Tibial artery (tissue), 4 donors: ENCODE data around the gene RSKR.

Experiments used
- DNase-seq, 2 donors: peaks; one replicate each; pipeline ENCODE4 v3.0.0-alpha.2; 2019
- H3K27ac ChIP-seq, 2 donors: fragments of 200-600 bp; sonication (generic) in 1 of 2; 1 replicate in 1 of 2; 2 replicates in 1 of 2; pipeline ENCODE4 v1.5.1; 2018 to 2019; ENCODE audit warnings: mild to moderate bottlenecking in 1 of 2
- H3K27me3 ChIP-seq, 2 donors: fragments of 200-600 bp; sonication (generic) in 1 of 2; one replicate each; pipeline versions ENCODE4 v1.5.1 to v1.6.0; 2016 to 2019
- H3K36me3 ChIP-seq, 3 donors: fragments of 200-600 bp; sonication (generic) in 2 of 3; one replicate each; pipeline ENCODE4 v1.5.1; 2016 to 2019; ENCODE audit warnings: mild to moderate bottlenecking in 2 of 3
- H3K4me1 ChIP-seq, 4 donors: fragments of 200-600 bp; sonication (generic) in 2 of 4; 1 replicate in 3 of 4; 2 replicates in 1 of 4; pipeline ENCODE4 v1.5.1; 2016 to 2019
- H3K4me3 ChIP-seq, 2 donors: fragments of 200-600 bp; sonication (generic) in 1 of 2; 1 replicate in 1 of 2; 2 replicates in 1 of 2; pipeline ENCODE4 v1.5.1; 2018 to 2019; ENCODE audit warnings: mild to moderate bottlenecking in 2 of 2
- H3K9me3 ChIP-seq, 3 donors: fragments of 200-600 bp; sonication (generic) in 1 of 3; one replicate each; pipeline ENCODE4 v1.5.1; 2016 to 2019
- CTCF ChIP-seq, 2 experiments: fragments of 200-600 bp in 1 of 2; fragments of 450-650 bp in 1 of 2; IDR thresholded peaks; one replicate each; pipeline ENCODE4 v1.5.1; 2017 to 2019; ENCODE audit warnings: antibody characterized with exemption in 2 of 2, mild to moderate bottlenecking in 1 of 2, moderate library complexity in 1 of 2
- intact Hi-C: fragments of 100-400 bp; cut with DNase I; formaldehyde crosslinking; loops from one replicate; pipeline ENCODE4 v1.15.0; 2023; ENCODE audit warnings: low total_unique reads

The RSKR gene

GRCh38 chr17:28574526-28574925, 39.5 kb downstream of the RSKR start:
- H3K27ac ChIP-seq, result no peak overlapping the region
- H3K9me3 ChIP-seq, result no peaks in the 10 kb centered on the region
- H3K4me1 ChIP-seq, result peaks cover 0 to 36% (median 24%) of the 10 kb centered on the region in 4 donors
- no peak for TF ChIP-seq CTCF (IDR thresholded peaks at IDR 0.05)
- intact Hi-C loops, result no loop called here
- no peak for DNase-seq
- no peaks in the 10 kb centered on the region for H3K27me3 ChIP-seq
- no peaks in the 10 kb centered on the region for H3K36me3 ChIP-seq
- H3K4me3 ChIP-seq, result no peak overlapping the region

GRCh38 chr17:28573966-28574480, 40.0 kb downstream of the RSKR start:
- H3K27ac ChIP-seq, result no peak overlapping the region
- H3K27me3 ChIP-seq, result no peaks in the 10 kb centered on the region
- no peak for TF ChIP-seq CTCF (IDR thresholded peaks at IDR 0.05)
- H3K4me3 ChIP-seq, result no peak overlapping the region
- peaks cover 0 to 37% (median 25%) of the 10 kb centered on the region in 4 donors for H3K4me1 ChIP-seq
- no peaks in the 10 kb centered on the region for H3K36me3 ChIP-seq
- DNase-seq, result no peak
- no peaks in the 10 kb centered on the region for H3K9me3 ChIP-seq
- intact Hi-C loops, result no loop called here

GRCh38 chr17:28573521-28573920, 40.5 kb downstream of the RSKR start:
- no peak for DNase-seq
- H3K27ac ChIP-seq, result no peak overlapping the region
- no peaks in the 10 kb centered on the region for H3K9me3 ChIP-seq
- H3K4me1 ChIP-seq, result peaks cover 0 to 37% (median 25%) of the 10 kb centered on the region in 4 donors
- intact Hi-C loops, result no loop called here
- no peaks in the 10 kb centered on the region for H3K27me3 ChIP-seq
- no peaks in the 10 kb centered on the region for H3K36me3 ChIP-seq
- H3K4me3 ChIP-seq, result no peak overlapping the region
- no peak for TF ChIP-seq CTCF (IDR thresholded peaks at IDR 0.05)

- no peaks in the 10 kb centered on the region for H3K36me3 ChIP-seq
- TF ChIP-seq CTCF (IDR thresholded peaks at IDR 0.05), result no peak
- no peaks in the 10 kb centered on the region for H3K27me3 ChIP-seq
- intact Hi-C loops, result no loop called here
- no peak overlapping the region for H3K4me3 ChIP-seq
- DNase-seq, result no peak
- no peaks in the 10 kb centered on the region for H3K9me3 ChIP-seq
- H3K27ac ChIP-seq, result no peak overlapping the region
- peaks cover 0 to 37% (median 25%) of the 10 kb centered on the region in 4 donors for H3K4me1 ChIP-seq
Observed at GRCh38 chr17:28573040-28573380, 41.0 kb downstream of the RSKR start.

GRCh38 chr17:28572259-28573039, 41.5 kb downstream of the RSKR start:
- H3K27me3 ChIP-seq, result no peaks in the 10 kb centered on the region
- H3K4me3 ChIP-seq, result peak overlapping the region; percentile 97
- no peak for DNase-seq
- H3K27ac ChIP-seq, result peak overlapping the region; percentile 87 to 93
- no peaks in the 10 kb centered on the region for H3K36me3 ChIP-seq
- peaks cover 0 to 34% (median 25%) of the 10 kb centered on the region in 4 donors for H3K4me1 ChIP-seq
- intact Hi-C loops, result no loop called here
- TF ChIP-seq CTCF (IDR thresholded peaks at IDR 0.05), result no peak
- H3K9me3 ChIP-seq, result no peaks in the 10 kb centered on the region
